Right cardiac atrium (tissue), 5 donors: ENCODE results near the gene COPS7B. TPM values are rescaled to one million over a fixed set of nuclear protein-coding genes. Genes with fewer than 3 reads are reported as not detected.

Experiments used
- ATAC-seq, 2 donors: fragments of 200-7000 bp; cut with Tn5 transposase; one replicate each; pipeline versions ENCODE4 v1.8.0 to v1.9.1; 2020; ENCODE audit warnings: moderate library complexity in 2 of 2, mild to moderate bottlenecking in 1 of 2
- DNase-seq, 3 donors: peaks; one replicate each; pipeline ENCODE4 v3.0.0-alpha.2; 2020
- H3K27ac ChIP-seq: one replicate; pipeline ENCODE4 v1.5.1; 2013; ENCODE audit warnings: mild to moderate bottlenecking, low read length, control low read depth, moderate library complexity
- H3K27me3 ChIP-seq: one replicate; pipeline ENCODE4 v1.6.1; 2013; ENCODE audit not compliant: control insufficient read depth, insufficient read depth
- H3K4me1 ChIP-seq: one replicate; pipeline ENCODE4 v1.6.1; 2013; ENCODE audit warnings: low read length; ENCODE audit not compliant: control insufficient read depth, insufficient read depth
- H3K4me3 ChIP-seq: one replicate; pipeline ENCODE4 v1.5.1; 2013; ENCODE audit warnings: low read length, control low read depth
- H3K9me3 ChIP-seq: one replicate; pipeline ENCODE4 v1.6.1; 2013; ENCODE audit warnings: low read length; ENCODE audit not compliant: control insufficient read depth
- WGBS: extraction: QIAGEN DNeasy Blood & Tissue Kit; methylation state at CpG from one replicate; pipeline ENCODE4 v1.1.7; 2013; 5-methylcytosine and 5-hydroxymethylcytosine counted together
- intact Hi-C, 4 donors: fragments of 100-400 bp; cut with DNase I; formaldehyde crosslinking; loops; one replicate each; pipeline versions ENCODE4 v1.11.0 to v1.14.0; 2022 to 2023
- polyA plus RNA-seq: library from polyadenylated mRNA; stranded (reverse); fragments of 200-250 nt; gene quantifications from one replicate; pipeline ENCODE4 v1.2.3, GENCODE V29; 2013
- total RNA-seq, 4 donors: library from RNA; stranded (reverse); fragmentation: NEBNext Ultra II Directional; extraction: Animal tissue kit (Norgen Biotek cat#: 25700); gene quantifications; one replicate each; pipeline ENCODE4 v1.2.1, GENCODE V29; 2021
- donor health status: healthy with polysubstance abuse.
- donor health status: DM: no; HTN: yes; CAD: no.
- donor health status: DM: no; HTN: no; CAD: no.
- donor health status: DM: no; HTN: yes; CAD: no; lungs with severe emphysema.
- donor health status: DM: yes; HTN: yes; CAD: no.

The COPS7B gene
- total and polyA plus RNA-seq, 5 donors: 16.2 to 21.7 (median 18.0) TPM

DNA sequence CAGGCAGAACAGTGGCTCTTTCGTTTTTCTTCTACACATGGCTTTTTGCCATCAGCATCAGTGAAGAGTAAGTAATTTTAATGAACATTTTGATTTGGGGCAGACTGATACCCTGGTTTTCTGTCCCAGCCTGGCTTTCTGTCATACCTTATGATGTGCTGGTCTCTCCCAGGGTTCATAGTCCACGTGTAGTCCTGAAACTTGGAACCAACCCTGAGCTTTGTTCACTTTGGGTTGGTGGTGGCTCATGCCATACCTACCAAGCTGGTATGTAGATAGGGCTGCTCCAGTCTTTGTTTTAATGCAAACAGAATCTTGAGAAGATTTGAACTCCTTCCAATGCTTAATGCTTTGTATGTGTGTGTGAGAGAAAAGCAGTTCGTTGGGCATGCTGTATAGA is 4.9 kb downstream of the COPS7B start:
- WGBS: 72% methylated on average over 3 of the region's 3 CpGs
- Histone ChIP-seq H3K27ac (no peak overlapping the region), H3K4me3 (no peak overlapping the region), H3K4me1 (peaks cover 3% of the 10 kb centered on the region), H3K9me3 (no peaks in the 10 kb centered on the region), H3K27me3 (no peaks in the 10 kb centered on the region)
- ATAC-seq (no peak), DNase-seq (no peak)
- intact Hi-C loops: no loop called here

DNA sequence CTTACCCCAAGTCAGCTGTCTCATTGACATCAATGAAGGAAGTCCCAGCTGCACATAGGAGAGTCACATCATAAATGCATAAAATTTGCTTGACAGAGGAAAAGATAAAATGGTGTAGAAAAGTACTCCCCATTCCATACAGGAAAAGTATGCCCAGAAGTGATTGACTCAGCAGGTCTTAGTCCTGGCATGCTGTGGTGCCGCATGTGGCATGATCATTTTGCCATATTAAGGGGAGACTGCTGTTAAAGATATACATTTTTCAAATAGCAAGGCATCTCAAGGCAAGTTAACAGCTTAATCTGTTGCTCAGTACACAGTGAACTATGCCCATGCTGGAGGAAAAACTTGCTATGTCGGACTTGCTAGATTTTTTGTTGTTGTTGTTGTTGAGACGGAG is 8.1 kb downstream of the COPS7B start:
- intact Hi-C loops: no loop called here
- no peaks in the 10 kb centered on the region for H3K27me3 ChIP-seq
- H3K4me3 ChIP-seq: no peak overlapping the region
- no peaks in the 10 kb centered on the region for H3K4me1 ChIP-seq
- ATAC-seq (no peak), DNase-seq (no peak)
- 91% methylated on average over 3 of the region's 3 CpGs for WGBS
- H3K9me3 ChIP-seq: no peaks in the 10 kb centered on the region
- H3K27ac ChIP-seq: no peak overlapping the region

DNA sequence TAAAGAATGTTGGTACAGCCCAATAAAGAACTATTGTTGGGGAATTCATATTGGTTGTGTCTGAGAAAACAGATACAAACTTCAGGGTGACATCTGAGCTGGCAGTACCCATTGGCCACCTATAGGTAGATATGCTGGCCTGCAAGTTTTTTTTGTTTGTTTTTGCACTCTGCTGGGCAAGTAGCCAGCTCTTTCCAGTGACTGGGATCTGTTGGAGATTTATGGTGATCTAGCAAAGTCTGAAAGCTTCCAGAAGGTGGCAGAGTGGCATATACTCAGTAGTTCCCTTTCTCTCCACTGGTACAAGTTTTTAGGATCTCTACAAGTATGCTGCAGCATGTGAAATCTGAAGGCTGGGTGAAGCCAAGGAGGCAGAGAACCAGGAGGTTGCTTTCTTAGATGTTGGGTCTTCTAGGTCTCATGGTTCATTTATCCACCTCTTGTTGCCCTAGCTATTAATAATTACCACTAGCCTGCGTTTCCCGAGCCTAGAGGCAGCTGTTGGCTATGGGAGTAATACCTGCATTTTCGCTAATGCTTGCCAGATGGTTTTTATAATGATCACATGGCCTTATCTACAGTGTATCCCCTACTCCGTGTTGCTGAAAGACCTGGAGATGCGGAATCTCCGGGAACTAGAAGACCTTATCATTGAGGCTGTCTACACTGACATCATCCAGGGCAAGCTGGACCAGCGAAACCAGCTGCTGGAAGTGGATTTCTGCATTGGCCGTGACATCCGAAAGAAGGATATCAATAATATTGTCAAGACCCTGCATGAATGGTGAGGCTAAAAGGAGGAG is 9.5 kb downstream of the COPS7B start:
- H3K4me3 ChIP-seq: no peak overlapping the region
- H3K27ac ChIP-seq: no peak overlapping the region
- DNase-seq (no peak), ATAC-seq (no peak)
- H3K9me3 ChIP-seq: no peaks in the 10 kb centered on the region
- 74% methylated on average over 9 of the region's 9 CpGs for WGBS
- no peaks in the 10 kb centered on the region for H3K4me1 ChIP-seq
- H3K27me3 ChIP-seq: no peaks in the 10 kb centered on the region
- intact Hi-C loops: no loop called here

DNA sequence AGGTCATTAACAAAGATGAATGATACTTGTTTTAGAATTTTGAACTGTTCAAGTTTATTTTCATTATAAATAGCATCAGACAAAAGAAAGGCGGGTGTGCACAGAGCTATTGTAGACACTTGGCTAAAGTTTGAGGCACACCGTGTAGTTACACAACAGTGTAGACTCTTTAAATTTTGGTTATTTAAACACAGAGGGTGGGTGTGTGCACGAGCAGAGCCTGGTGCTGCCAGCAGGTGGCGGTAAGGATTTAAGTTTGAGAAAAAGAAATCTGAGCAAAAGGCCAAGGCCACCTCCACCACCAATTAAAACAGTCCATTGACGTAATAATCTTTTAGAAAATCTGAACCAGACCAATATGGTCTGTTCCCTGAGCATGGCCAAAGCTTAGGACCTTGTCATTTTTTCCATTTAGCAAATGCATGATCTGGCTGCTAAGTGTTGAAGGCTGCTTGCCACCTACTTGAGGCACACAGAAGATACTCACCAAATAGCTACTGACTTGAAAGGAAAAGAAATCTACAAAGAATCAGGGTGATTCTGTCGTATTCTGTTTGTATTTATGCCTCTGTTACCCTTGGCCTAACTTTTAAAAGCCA is 14.3 kb downstream of the COPS7B start:
- intact Hi-C loops: no loop called here
- Histone ChIP-seq H3K9me3 (no peaks in the 10 kb centered on the region), H3K27me3 (no peaks in the 10 kb centered on the region), H3K4me3 (no peak overlapping the region), H3K27ac (no peak overlapping the region), H3K4me1 (no peaks in the 10 kb centered on the region)
- DNase-seq: peak in 1 of 3 donors; percentile 56
- ATAC-seq: no peak
- WGBS: 57% methylated on average over 6 of the region's 6 CpGs

DNA sequence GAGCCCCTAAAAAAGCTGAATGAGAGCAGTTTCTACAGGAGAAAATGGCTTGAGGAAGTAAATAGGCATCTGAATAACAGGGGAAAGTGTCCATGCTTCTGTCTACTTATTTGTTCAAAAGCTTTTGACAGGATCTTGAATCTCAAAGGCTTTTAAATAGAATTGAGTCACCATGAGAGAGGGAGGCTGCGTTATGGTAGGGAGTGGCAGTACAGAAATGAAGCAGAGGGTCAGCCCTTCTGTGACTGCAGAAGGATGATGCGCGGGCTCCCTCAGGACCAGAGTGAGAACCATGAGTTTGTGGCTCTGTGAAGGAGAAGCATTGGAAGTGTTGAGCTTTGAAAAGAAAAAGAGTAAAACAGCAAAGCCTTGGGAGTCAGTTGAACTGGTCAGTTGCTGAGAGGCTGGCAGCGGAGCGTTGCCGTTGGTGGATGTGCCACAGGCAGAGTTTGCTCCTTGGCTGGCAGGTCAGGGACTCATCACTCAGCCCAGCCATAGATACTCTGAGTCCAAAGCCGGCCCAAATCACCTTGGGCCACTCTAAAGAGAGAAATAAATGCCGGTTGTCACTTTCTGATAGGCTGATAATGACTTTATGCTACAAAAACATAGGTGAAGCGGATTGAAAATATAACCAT is 17.4 kb downstream of the COPS7B start:
- DNase-seq (no peak), ATAC-seq (no peak)
- intact Hi-C loops: no loop called here
- Histone ChIP-seq H3K4me1 (no peaks in the 10 kb centered on the region), H3K27me3 (no peaks in the 10 kb centered on the region), H3K27ac (no peak overlapping the region), H3K4me3 (no peak overlapping the region), H3K9me3 (no peaks in the 10 kb centered on the region)
- WGBS: 92% methylated on average over 9 of the region's 9 CpGs

DNA sequence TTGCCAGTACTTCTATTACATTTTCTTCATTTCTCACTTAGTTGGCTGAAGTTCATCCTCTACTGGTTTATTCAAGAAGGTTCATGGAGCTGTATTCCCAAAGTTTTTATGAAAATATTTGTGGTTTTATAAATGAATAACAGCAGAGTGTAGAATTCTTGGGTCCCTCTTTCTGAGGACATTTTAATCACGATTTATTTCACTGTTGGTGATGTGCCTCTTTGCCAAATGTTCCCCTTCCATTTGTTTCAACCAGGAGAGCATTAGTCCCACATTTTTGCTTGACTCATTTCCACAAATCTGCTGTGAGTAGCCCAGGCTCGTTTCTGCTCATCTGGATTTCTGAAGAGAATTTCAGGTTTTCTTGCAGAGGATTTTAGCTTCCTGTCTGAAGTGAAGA is 20.8 kb downstream of the COPS7B start:
- Histone ChIP-seq H3K4me1 (no peaks in the 10 kb centered on the region), H3K4me3 (no peak overlapping the region)
- WGBS: 85% methylated on average over 2 of the region's 2 CpGs

DNA sequence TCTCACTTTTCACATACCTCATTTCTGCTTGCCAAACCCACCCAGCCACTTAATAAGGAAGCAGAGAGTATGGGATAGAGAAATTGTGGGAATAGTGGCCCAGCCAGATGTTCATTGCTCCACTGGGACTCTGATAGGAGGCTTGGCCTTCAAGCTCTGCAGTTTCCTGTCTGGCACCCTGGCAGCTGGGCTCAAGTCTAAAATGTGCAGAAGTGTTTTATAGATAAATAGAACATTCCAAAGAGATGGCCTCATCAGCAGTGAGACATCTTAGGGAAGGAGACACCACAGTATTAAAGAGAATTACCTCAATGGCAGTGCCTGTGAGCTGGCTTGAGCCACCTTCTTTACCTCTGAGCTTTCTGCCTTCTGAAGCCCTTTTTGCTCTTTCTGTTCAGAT is 24.7 kb downstream of the COPS7B start:
- H3K4me3 ChIP-seq: no peak overlapping the region
- no peaks in the 10 kb centered on the region for H3K9me3 ChIP-seq
- H3K27me3 ChIP-seq: no peaks in the 10 kb centered on the region
- DNase-seq (peak in 1 of 3 donors; percentile 42), ATAC-seq (peak in 1 of 2 donors; percentile 31)
- H3K27ac ChIP-seq: no peak overlapping the region
- no peaks in the 10 kb centered on the region for H3K4me1 ChIP-seq
- intact Hi-C loops: no loop called here

More for the DNA sequence above, 20.8 kb downstream of the COPS7B start:
- DNase-seq (no peak), ATAC-seq (no peak)
- Histone ChIP-seq H3K9me3 (no peaks in the 10 kb centered on the region), H3K27me3 (no peaks in the 10 kb centered on the region), H3K27ac (no peak overlapping the region)
- intact Hi-C loops: no loop called here

DNA sequence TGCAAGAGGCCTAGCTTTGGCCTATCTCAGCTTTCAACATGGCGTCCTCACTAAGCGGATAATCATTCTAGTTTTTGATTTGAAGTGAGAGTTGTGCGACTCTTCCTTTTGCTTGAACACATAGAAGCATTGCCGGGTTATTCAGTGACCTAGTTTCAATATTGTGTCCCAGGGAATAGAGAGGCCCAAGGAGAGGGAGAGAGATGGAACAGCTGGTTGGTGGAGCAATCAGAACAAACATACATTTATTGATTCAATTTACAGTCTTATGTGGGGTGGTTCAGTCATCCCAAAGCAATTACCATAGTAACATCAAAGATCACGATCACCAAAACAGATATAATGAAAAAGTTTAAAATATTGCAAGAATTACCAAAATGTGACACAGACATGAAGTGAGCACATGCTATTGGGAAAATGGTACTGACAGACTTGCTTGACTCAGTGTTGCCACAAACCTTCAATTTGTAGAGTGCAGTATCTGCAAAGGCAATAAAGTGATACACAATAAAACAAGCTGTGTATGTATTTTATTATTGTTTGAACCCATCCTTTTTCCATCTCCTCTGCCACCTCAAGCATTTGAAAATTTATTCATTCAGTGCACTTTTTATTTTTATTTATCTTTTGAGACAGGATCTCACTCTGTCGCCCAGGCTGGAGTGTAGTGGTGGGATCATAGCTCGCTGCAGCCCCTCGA is 30.2 kb downstream of the COPS7B start:
- Histone ChIP-seq H3K9me3 (no peaks in the 10 kb centered on the region), H3K27me3 (no peaks in the 10 kb centered on the region), H3K4me1 (no peaks in the 10 kb centered on the region), H3K27ac (no peak overlapping the region), H3K4me3 (no peak overlapping the region)
- ATAC-seq (no peak), DNase-seq (no peak)
- intact Hi-C loops: no loop called here
- 96% methylated on average over 8 of the region's 8 CpGs for WGBS

DNA sequence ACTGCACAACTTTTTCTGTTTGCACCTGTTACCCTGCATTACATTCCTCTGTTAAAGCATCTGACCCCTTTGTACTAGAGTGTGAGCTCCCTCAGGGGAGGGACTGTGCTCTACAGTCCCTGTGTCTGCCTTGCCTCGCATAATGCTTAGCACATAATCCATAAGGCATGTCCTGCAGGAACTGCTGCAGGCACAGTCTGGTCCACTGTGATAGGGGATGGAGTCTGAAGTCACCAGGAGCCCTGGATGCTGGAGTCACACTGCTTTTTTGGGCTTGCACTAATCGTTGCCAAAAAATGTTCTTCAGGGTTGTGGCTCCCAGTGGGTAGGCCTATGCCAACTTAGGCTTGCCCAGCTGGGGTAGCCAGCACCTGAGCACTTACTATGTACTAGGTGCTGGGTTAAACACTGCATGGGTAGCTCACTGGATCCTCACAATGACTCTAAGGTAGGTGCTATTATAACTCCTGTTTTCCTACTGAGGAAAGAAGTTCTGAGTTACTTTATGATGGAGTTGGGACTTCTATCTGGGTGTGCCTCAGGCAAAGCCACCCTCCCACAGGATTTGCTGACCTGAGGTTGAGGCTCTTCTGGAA is 33.3 kb downstream of the COPS7B start:
- no peak overlapping the region for H3K4me3 ChIP-seq
- 63% methylated on average over 2 of the region's 2 CpGs for WGBS
- intact Hi-C loops: no loop called here
- H3K27me3 ChIP-seq: no peaks in the 10 kb centered on the region
- DNase-seq: no peak
- peak in 1 of 2 donors; percentile 21 for ATAC-seq
- no peaks in the 10 kb centered on the region for H3K4me1 ChIP-seq
- H3K27ac ChIP-seq: no peak overlapping the region
- H3K9me3 ChIP-seq: no peaks in the 10 kb centered on the region

DNA sequence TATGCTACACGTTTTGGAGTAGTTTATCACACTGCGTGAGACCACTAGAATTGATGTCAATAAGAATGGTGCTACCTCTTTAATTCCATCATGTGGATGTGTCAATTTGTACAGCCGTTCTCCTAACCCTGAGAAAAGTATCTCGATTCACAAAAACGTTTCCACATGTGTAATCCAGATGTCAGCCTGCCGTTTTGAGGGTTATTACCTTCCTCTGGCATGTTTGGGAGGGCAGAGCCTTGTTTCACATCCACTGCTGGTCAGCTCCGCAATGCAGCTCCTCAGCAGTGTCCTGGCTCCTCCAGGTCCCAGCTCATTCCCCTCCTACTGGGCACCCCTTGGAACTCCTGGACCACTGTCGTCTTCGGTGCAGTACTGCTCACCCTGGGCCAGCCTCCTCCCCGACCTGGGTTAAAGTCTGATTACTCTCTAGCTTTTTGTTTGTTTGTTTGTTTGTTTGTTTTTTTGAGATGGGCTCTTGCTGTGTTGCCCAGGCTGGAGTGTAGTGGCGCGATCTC is 34.6 kb downstream of the COPS7B start:
- no peaks in the 10 kb centered on the region for H3K4me1 ChIP-seq
- ATAC-seq: no peak
- H3K9me3 ChIP-seq: no peaks in the 10 kb centered on the region
- H3K27me3 ChIP-seq: no peaks in the 10 kb centered on the region
- no peak for DNase-seq
- WGBS: 75% methylated on average over 12 of the region's 12 CpGs
- H3K27ac ChIP-seq: no peak overlapping the region
- intact Hi-C loops: no loop called here
- no peak overlapping the region for H3K4me3 ChIP-seq
